ENCODE data around the gene MAPRE3. TPM values are rescaled to one million over a fixed set of nuclear protein-coding genes. Genes with fewer than 3 reads are reported as not detected.

MAPRE3 gene
- total and polyA plus RNA-seq, 9 of the 15 experiments (the other 6 are each of a cell fraction or from before 2014, with no cell fraction given) = 0.70 to 43.2 (median 12.6) TPM

DNA sequence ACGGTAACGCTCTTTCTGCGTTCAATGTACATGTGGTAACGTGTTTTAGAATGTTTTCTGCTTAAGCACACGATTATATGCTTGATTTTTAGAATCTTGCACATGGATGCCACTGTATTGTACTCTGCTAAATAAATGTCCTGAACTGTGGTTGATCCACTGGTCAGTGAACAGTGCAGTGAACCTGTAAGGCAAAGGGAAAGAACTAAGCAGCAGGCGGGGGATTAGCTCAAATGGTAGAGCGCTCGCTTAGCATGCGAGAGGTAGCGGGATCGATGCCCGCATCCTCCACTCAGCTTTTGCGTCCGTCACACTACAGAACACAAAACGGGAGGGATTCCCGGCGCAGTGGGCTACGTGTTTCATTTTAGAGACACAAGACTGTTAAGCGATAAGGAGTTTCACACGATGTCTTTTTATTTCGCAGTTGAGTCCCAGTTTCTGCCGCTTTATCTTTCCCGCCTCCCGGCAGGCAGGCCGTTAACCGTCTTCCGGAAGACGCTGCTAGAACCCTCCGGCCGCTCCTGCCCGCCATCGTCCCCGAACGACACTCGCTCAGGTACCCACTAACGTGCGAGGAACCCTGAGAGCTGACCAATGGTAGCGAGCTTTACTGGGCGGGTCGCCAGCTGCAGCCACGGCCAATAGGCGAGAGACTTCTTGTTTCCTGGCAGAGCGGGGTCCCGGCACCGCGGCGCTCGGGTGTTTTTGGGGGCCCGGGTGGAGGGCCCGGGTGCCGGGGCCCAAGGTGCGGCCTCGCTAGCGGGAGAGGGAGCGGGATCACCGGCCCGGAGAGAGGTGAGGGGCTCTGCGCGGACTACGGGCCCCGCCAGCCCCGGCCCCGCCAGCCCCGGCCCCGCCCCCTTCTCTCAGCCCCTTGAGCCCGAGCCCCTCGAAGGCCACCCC lies 80.8 kb downstream of the MAPRE3 start, which contains the start of gene AGBL5 (continued):
- TF ChIP-seq, protein P1, sequence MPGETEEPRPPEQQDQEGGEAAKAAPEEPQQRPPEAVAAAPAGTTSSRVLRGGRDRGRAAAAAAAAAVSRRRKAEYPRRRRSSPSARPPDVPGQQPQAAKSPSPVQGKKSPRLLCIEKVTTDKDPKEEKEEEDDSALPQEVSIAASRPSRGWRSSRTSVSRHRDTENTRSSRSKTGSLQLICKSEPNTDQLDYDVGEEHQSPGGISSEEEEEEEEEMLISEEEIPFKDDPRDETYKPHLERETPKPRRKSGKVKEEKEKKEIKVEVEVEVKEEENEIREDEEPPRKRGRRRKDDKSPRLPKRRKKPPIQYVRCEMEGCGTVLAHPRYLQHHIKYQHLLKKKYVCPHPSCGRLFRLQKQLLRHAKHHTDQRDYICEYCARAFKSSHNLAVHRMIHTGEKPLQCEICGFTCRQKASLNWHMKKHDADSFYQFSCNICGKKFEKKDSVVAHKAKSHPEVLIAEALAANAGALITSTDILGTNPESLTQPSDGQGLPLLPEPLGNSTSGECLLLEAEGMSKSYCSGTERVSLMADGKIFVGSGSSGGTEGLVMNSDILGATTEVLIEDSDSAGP (CRISPR knock-in tag; IDR thresholded peaks at IDR 0.05) = peak; percentile 78
- TF ChIP-seq SMARCB1 (IDR thresholded peaks at IDR 0.05; ENCODE audit: insufficient read length, low read depth) = no peak
- no peak for TF ChIP-seq BHLHE40 (IDR thresholded peaks at IDR 0.05; ENCODE audit: low read length)
- no peak for TF ChIP-seq ZNF707 (CRISPR knock-in tag; conservative IDR thresholded peaks at IDR 0.05)
- no peak for TF ChIP-seq CBX2 (IDR thresholded peaks at IDR 0.05; ENCODE audit: insufficient read depth, low read length, poor library complexity, severe bottlenecking)
- TF ChIP-seq THRAP3 (IDR thresholded peaks at IDR 0.05; ENCODE audit: borderline replicate concordance) = no peak
- peak; percentile 30 for TF ChIP-seq ZFP36 (IDR thresholded peaks at IDR 0.05; ENCODE audit: low read depth, low read length, partially characterized antibody)
- TF ChIP-seq, protein P2, sequence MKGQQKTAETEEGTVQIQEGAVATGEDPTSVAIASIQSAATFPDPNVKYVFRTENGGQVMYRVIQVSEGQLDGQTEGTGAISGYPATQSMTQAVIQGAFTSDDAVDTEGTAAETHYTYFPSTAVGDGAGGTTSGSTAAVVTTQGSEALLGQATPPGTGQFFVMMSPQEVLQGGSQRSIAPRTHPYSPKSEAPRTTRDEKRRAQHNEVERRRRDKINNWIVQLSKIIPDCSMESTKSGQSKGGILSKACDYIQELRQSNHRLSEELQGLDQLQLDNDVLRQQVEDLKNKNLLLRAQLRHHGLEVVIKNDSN (CRISPR knock-in tag; IDR thresholded peaks at IDR 0.05) = no peak
- TF ChIP-seq KAT7 (CRISPR knock-in tag; IDR thresholded peaks at IDR 0.05; ENCODE audit: borderline replicate concordance) = peak; percentile 91; the same call in 1 of the 2 replicates
- TF ChIP-seq, protein P3, sequence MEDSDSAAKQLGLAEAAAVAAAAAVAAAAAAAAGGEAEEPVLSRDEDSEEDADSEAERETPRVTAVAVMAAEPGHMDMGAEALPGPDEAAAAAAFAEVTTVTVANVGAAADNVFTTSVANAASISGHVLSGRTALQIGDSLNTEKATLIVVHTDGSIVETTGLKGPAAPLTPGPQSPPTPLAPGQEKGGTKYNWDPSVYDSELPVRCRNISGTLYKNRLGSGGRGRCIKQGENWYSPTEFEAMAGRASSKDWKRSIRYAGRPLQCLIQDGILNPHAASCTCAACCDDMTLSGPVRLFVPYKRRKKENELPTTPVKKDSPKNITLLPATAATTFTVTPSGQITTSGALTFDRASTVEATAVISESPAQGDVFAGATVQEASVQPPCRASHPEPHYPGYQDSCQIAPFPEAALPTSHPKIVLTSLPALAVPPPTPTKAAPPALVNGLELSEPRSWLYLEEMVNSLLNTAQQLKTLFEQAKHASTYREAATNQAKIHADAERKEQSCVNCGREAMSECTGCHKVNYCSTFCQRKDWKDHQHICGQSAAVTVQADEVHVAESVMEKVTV (CRISPR knock-in tag; IDR thresholded peaks at IDR 0.05) = 0 out of 2 replicates have a peak, but pooled peaks have one; percentile 9
- TF ChIP-seq, protein P4, sequence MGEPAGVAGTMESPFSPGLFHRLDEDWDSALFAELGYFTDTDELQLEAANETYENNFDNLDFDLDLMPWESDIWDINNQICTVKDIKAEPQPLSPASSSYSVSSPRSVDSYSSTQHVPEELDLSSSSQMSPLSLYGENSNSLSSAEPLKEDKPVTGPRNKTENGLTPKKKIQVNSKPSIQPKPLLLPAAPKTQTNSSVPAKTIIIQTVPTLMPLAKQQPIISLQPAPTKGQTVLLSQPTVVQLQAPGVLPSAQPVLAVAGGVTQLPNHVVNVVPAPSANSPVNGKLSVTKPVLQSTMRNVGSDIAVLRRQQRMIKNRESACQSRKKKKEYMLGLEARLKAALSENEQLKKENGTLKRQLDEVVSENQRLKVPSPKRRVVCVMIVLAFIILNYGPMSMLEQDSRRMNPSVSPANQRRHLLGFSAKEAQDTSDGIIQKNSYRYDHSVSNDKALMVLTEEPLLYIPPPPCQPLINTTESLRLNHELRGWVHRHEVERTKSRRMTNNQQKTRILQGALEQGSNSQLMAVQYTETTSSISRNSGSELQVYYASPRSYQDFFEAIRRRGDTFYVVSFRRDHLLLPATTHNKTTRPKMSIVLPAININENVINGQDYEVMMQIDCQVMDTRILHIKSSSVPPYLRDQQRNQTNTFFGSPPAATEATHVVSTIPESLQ (CRISPR knock-in tag; IDR thresholded peaks at IDR 0.05) = peak; percentile 94
- TF ChIP-seq, protein P5, sequence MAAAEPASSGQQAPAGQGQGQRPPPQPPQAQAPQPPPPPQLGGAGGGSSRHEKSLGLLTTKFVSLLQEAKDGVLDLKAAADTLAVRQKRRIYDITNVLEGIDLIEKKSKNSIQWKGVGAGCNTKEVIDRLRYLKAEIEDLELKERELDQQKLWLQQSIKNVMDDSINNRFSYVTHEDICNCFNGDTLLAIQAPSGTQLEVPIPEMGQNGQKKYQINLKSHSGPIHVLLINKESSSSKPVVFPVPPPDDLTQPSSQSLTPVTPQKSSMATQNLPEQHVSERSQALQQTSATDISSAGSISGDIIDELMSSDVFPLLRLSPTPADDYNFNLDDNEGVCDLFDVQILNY (CRISPR knock-in tag; IDR thresholded peaks at IDR 0.05) = no peak; the same call in 1 of the 2 replicates
- TF ChIP-seq PHB (CRISPR knock-in tag; IDR thresholded peaks at IDR 0.05) = 0 out of 2 replicates have a peak, but pooled peaks have one; percentile 67
- no peak for TF ChIP-seq ZNF778 (CRISPR knock-in tag; IDR thresholded peaks at IDR 0.05)
- TF ChIP-seq SMAD2 (IDR thresholded peaks at IDR 0.05; ENCODE audit: low read depth, low read length) = no peak
- peak; percentile 83; the same call in 1 of the 2 replicates for TF ChIP-seq ZNF583 (CRISPR knock-in tag; IDR thresholded peaks at IDR 0.05)
- TF ChIP-seq CCNT2 (IDR thresholded peaks at IDR 0.05; ENCODE audit: borderline replicate concordance, extremely low read depth, insufficient read length, low read depth, low read length) = no peak
- TF ChIP-seq, protein P6, sequence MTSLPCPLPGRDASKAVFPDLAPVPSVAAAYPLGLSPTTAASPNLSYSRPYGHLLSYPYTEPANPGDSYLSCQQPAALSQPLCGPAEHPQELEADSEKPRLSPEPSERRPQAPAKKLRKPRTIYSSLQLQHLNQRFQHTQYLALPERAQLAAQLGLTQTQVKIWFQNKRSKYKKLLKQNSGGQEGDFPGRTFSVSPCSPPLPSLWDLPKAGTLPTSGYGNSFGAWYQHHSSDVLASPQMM (CRISPR knock-in tag; IDR thresholded peaks at IDR 0.05) = no peak

Measured in K562 (cell line).